AG04449 (cell line): ENCODE data around the gene SDK1.
"Not testable (repeated sequence)": the region's sequence is repeated elsewhere in the genome, so short reads cannot be mapped to it uniquely, and the experiment has no call there.

Experiments used
- CTCF ChIA-PET: fragments of 350-600 bp; formaldehyde crosslinking; extraction: SDS; loops from one replicate; lab custom pipeline; 2021; ENCODE audit warnings: antibody characterized with exemption; lab: Yijun Ruan, JAX
- POLR2A ChIA-PET: fragments of 400-600, 350-600 bp; formaldehyde crosslinking; extraction: SDS; loops from one replicate; lab custom pipeline; 2020; ENCODE audit warnings: antibody characterized with exemption, inconsistent platforms; lab: Yijun Ruan, JAX
- DNase-seq: peaks from one replicate; pipeline ENCODE4 v3.0.0-alpha.2; 2010; ENCODE audit warnings: low read depth, low spot score
- H3K4me3 ChIP-seq: 2 replicates; pipeline ENCODE4 v1.5.1; 2011; ENCODE audit warnings: low read depth, mild to moderate bottlenecking, control low read depth, low read length
- CTCF ChIP-seq: IDR thresholded peaks from one replicate; pipeline ENCODE4 v1.5.1; 2011; ENCODE audit warnings: mild to moderate bottlenecking, moderate library complexity, low read length, control low read depth, inconsistent platforms; ENCODE audit not compliant: insufficient read depth; ENCODE audit errors: missing control alignments

The SDK1 gene

GRCh38 chr7:3961857-3962503 is 660.9 kb downstream of the SDK1 start:
- TF ChIP-seq CTCF: no peak
- ChIA-PET POLR2A (no interaction called here), CTCF (no interaction called here)
- no peak overlapping the region for H3K4me3 ChIP-seq
- no peak for DNase-seq

GRCh38 chr7:3963768-3964167 is 662.7 kb downstream of the SDK1 start:
- POLR2A ChIA-PET, CTCF ChIA-PET, H3K4me3 ChIP-seq, DNase-seq: not testable (repeated sequence)

GRCh38 chr7:3964980-3965606 is 664.0 kb downstream of the SDK1 start:
- POLR2A ChIA-PET: no interaction called here
- no peak for TF ChIP-seq CTCF
- CTCF ChIA-PET: no interaction called here
- no peak overlapping the region for H3K4me3 ChIP-seq
- no peak for DNase-seq

- H3K4me3 ChIP-seq: no peak overlapping the region
- DNase-seq: no peak
- CTCF ChIA-PET: no interaction called here
- POLR2A ChIA-PET: no interaction called here
- TF ChIP-seq CTCF: no peak
Measured at GRCh38 chr7:3965794-3966395, 664.8 kb downstream of the SDK1 start.

- CTCF ChIA-PET: no interaction called here
- DNase-seq: no peak
- TF ChIP-seq CTCF: no peak
- POLR2A ChIA-PET: no interaction called here
- H3K4me3 ChIP-seq: no peak overlapping the region
Measured at GRCh38 chr7:3968234-3968633, 667.2 kb downstream of the SDK1 start.

GRCh38 chr7:3969286-3969685 is 668.2 kb downstream of the SDK1 start:
- no peak for TF ChIP-seq CTCF
- CTCF ChIA-PET: no interaction called here
- H3K4me3 ChIP-seq: no peak overlapping the region
- POLR2A ChIA-PET: no interaction called here
- DNase-seq: no peak
